DOHH2 (cell line): ENCODE results near the gene GYS1.
"Not testable (repeated sequence)": the region's sequence is repeated elsewhere in the genome, so short reads cannot be mapped to it uniquely, and the experiment has no call there.

Experiments used
- H3F3A ChIP-seq: fragments of 200-600 bp; sonication (generic), shearing (Covaris generic); 2 replicates; pipeline ENCODE4 v1.6.0; 2016; ENCODE audit warnings: antibody characterized with exemption, mild to moderate bottlenecking; ENCODE audit not compliant: control insufficient read depth, insufficient read depth
- H3K27ac ChIP-seq: fragments of 200-600 bp; sonication (generic); 2 replicates; pipeline ENCODE4 v1.5.1; 2014; ENCODE audit warnings: low read depth, mild to moderate bottlenecking, low read length, moderate library complexity
- H3K27me3 ChIP-seq: fragments of 200-600 bp; sonication (generic); 2 replicates; pipeline ENCODE4 v1.6.1; 2014; ENCODE audit warnings: mild to moderate bottlenecking, low read length, mixed read lengths; ENCODE audit not compliant: control insufficient read depth
- H3K36me3 ChIP-seq: fragments of 200-600 bp; sonication (generic); 2 replicates; pipeline ENCODE4 v1.6.1; 2014; ENCODE audit warnings: mild to moderate bottlenecking, low read length, moderate library complexity, mixed read lengths; ENCODE audit not compliant: control insufficient read depth
- H3K4me1 ChIP-seq: fragments of 200-600 bp; sonication (generic); 2 replicates; pipeline ENCODE4 v1.6.1; 2014; ENCODE audit warnings: mild to moderate bottlenecking, low read length, mixed read lengths; ENCODE audit not compliant: control insufficient read depth
- H3K4me2 ChIP-seq: fragments of 200-600 bp; sonication (generic); 2 replicates; pipeline ENCODE4 v1.6.0; 2014; ENCODE audit warnings: mild to moderate bottlenecking, low read length, moderate library complexity
- H3K4me3 ChIP-seq: fragments of 200-600 bp; sonication (generic); 2 replicates; pipeline ENCODE4 v1.5.1; 2014; ENCODE audit warnings: mild to moderate bottlenecking, low read length, mixed read lengths
- H3K79me2 ChIP-seq: fragments of 200-600 bp; sonication (generic); 2 replicates; pipeline ENCODE4 v1.6.1; 2014; ENCODE audit warnings: mild to moderate bottlenecking, low read length, mixed read lengths; ENCODE audit not compliant: control insufficient read depth
- H3K9me2 ChIP-seq: fragments of 200-600 bp; sonication (generic); replicated peaks from 2 replicates; pipeline ENCODE4 v1.6.1; 2014; ENCODE audit warnings: mild to moderate bottlenecking, low read length, mixed read lengths; ENCODE audit not compliant: control insufficient read depth
- H3K9me3 ChIP-seq: fragments of 200-600 bp; sonication (generic); 2 replicates; pipeline ENCODE4 v1.6.1; 2014; ENCODE audit warnings: antibody characterized with exemption, low read length, mixed read lengths; ENCODE audit not compliant: control insufficient read depth, insufficient read depth
- H4K20me1 ChIP-seq: fragments of 200-600 bp; sonication (generic); 2 replicates; pipeline ENCODE4 v1.6.0; 2014; ENCODE audit warnings: low read depth, mild to moderate bottlenecking, antibody characterized with exemption, low read length, moderate library complexity; ENCODE audit not compliant: control insufficient read depth, insufficient read depth
- CTCF ChIP-seq: fragments of 200-600 bp; sonication (generic); IDR thresholded peaks from one replicate; pipeline ENCODE4 v1.5.1; 2014; ENCODE audit warnings: antibody characterized with exemption, mild to moderate bottlenecking, low read depth, low read length; ENCODE audit not compliant: poor library complexity, severe bottlenecking
- EZH2phosphoT487 ChIP-seq: fragments of 200-600 bp; sonication (generic); IDR thresholded peaks from 2 replicates; pipeline ENCODE4 v1.6.1; 2017; ENCODE audit warnings: borderline replicate concordance, mild to moderate bottlenecking, antibody characterized with exemption, low read length, moderate library complexity, mixed read lengths

Gene GYS1

DNA sequence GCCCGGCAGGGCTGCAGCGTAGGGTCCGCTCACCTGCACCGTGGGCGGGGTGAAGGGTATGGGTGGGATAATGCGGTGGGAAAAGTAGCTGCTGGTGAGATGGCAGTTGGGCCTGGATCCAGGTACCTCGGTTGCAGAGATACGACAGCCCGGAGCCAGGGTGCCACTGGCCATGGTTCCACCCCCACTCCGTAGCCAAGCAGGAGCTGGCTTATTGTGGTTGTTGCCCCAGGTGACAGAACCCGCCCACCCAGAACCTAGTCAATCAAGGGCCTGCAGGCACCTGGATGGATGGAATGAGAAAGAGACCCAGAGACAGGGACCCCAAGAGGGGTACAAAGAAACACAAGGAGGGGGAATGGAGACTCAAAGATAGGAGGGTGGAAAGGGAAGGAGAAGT, 27.2 kb upstream of the GYS1 start:
- peak overlapping the region; percentile 62 for H3K4me2 ChIP-seq
- peaks cover 14% of the 10 kb centered on the region for H3K27me3 ChIP-seq
- H4K20me1 ChIP-seq = no peaks in the 10 kb centered on the region
- TF ChIP-seq CTCF (no peak), EZH2phosphoT487 (no peak)
- no peaks in the 10 kb centered on the region for H3K9me3 ChIP-seq
- H3K79me2 ChIP-seq = no peaks in the 10 kb centered on the region
- peaks cover 3% of the 10 kb centered on the region; the same call in 1 of the 2 replicates for H3F3A ChIP-seq
- H3K36me3 ChIP-seq = peaks cover 9% of the 10 kb centered on the region
- peaks cover 45% of the 10 kb centered on the region for H3K4me1 ChIP-seq
- no peaks in the 10 kb centered on the region for H3K9me2 ChIP-seq
- no peak overlapping the region for H3K27ac ChIP-seq
- H3K4me3 ChIP-seq = peak overlapping the region; percentile 39; the same call in 1 of the 2 replicates

GRCh38 chr19:49019242-49019932, 26.3 kb upstream of the GYS1 start:
- no peaks in the 10 kb centered on the region for H4K20me1 ChIP-seq
- H3K4me3 ChIP-seq = peak overlapping the region; percentile 65
- H3K36me3 ChIP-seq = peaks cover 18% of the 10 kb centered on the region
- no peaks in the 10 kb centered on the region for H3K9me3 ChIP-seq
- no peaks in the 10 kb centered on the region for H3K79me2 ChIP-seq
- no peak overlapping the region for H3K27ac ChIP-seq
- H3K4me2 ChIP-seq = peak overlapping the region; percentile 68
- H3K4me1 ChIP-seq = peaks cover 45% of the 10 kb centered on the region
- TF ChIP-seq CTCF (peak; percentile 46), EZH2phosphoT487 (no peak)
- H3K27me3 ChIP-seq = peaks cover 14% of the 10 kb centered on the region
- peaks cover 3% of the 10 kb centered on the region; the same call in 1 of the 2 replicates for H3F3A ChIP-seq
- H3K9me2 ChIP-seq = no peaks in the 10 kb centered on the region

DNA sequence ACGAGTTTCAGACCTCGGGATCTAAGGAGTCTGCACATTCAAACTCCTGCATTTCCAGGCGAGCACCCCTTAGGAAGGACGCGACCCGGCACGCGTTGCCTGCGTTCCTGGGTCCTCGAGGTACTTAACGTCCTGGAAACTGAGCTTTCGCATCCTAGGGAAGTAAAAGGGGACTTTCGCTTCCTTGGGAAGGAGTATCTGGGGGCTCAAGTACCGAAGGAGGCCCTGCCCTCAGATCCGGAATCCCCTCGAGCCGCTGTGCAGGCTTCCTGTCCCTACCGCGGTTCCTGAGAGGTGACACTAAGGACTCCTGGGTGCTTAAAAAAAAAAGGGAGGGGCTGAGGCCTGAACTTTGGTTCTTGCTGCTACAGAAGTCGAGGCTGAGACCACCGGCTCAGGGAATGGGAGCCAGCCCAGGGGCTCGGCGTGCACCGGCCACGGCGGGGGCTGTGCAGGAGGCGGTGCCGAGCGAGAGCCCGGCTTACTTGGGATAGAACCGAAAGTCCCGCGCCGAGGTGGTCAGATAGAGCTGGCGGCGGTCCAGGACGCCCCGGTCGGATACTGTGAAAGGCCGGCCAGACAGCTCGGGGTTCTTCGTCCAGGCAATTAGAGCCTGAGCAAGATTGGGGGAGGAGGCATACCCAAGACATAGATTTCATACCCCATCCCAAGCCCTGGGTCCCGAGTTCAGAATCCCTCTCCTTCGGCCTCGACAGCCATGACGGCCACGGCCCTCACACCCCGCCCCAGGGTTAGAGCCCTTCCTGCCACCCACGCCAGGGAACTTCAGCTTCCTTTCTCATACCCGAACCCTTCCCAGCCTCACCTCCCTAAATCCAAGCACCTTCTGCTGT, 25.5 kb upstream of the GYS1 start:
- 0 out of 2 replicates have a peak, but pooled peaks have one; percentile 0 for TF ChIP-seq EZH2phosphoT487
- H3K27me3 ChIP-seq = peaks cover 14% of the 10 kb centered on the region
- H3K4me1 ChIP-seq = peaks cover 45% of the 10 kb centered on the region
- H3K9me3 ChIP-seq, H3K79me2 ChIP-seq, H3K27ac ChIP-seq, H4K20me1 ChIP-seq, H3F3A ChIP-seq, H3K9me2 ChIP-seq: not testable (repeated sequence)
- H3K36me3 ChIP-seq = peaks cover 24% of the 10 kb centered on the region
- H3K4me2 ChIP-seq = peak overlapping the region; percentile 68
- H3K4me3 ChIP-seq = peak overlapping the region; percentile 65
